Measurements from ENCODE around the gene MCC.

- TF ChIP-seq YY1 (IDR thresholded peaks at IDR 0.05; ENCODE audit: insufficient read depth, insufficient read length) (no peak), ZNF274 (IDR thresholded peaks at IDR 0.05; ENCODE audit: low read depth, low read length) (no peak)
These were observed 231.4 kb downstream of the MCC start for GRCh38 chr5:113256671-113257452.
